ENCODE measurements around the gene PRAMEF13.
"Not testable (repeated sequence)": the region's sequence is repeated elsewhere in the genome, so short reads cannot be mapped to it uniquely, and the experiment has no call there.

Gene PRAMEF13

DNA sequence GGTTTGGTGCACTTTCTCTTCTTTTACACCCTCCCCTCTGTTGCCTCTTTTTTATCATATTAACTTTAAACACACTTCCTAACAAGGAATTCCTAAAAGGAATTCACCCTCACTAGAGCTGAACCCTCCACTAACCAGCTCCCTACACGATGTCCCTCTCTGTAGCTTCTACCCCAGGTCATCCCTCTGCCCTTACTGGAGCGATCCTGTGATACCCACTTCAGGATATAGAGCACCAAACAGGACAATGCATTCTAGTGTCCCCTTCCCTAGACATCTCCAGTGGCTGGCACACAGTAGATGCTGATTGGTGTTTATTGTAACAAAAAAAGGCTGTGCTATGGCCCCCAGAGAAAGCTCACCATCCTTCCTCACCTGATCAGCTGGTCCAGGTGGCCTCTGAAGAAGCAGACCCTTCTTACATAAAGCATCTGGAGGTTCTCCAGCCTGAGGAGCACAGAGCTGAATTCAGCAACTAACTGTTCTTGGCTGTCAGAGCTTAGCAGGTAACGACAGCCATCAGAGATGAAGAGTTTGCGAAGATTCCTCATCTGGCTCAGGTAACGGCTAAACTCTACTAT, 23.4 kb upstream of the PRAMEF13 start:
- no peak overlapping the region for H3K4me3 ChIP-seq (ENCODE audit: low read length)
- DNase-seq (ENCODE audit: low read depth): no peak
- no peak for TF ChIP-seq CTCF (conservative IDR thresholded peaks at IDR 0.05; ENCODE audit: low read length)

DNA sequence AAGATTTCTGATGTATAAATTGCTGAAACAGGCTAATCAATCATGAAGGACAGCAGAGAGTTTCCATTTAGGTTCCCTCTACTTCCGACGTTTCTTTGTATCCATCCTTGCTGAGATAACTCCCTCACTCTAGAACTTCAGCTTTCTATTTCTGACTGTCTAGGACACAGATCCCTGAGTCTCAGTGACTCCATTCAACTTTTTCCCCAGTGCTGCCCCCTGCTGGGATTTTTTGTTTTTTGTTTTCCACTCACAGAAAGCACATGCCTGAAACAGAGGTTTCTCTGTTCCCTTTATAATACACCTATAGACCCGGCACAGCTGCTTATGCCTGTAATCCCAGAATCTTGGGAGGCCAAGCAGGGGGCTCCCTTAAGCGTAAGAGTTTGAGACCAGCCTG, 21.6 kb upstream of the PRAMEF13 start:
- DNase-seq (ENCODE audit: low read depth): not testable (repeated sequence)

DNA sequence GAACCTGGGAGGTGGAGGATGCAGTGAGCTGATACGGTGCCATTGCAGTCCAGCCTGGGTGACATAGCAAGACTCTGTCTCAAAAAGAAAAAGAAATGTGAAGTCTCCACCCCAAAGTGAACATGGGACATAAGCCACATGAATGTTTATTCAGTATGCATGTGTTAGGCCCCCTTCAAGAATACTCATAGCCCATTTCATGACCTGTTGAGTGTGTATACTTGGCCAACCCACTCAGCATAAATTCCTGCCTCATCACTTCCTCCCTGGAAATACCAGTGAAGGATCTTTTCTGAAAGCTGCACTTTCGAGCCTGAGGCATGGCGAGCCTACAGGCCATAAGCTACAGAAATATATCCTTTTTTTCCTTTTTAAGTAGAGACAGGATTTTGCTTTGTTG, 18.0 kb upstream of the PRAMEF13 start:
- DNase-seq (ENCODE audit: low read depth); H3K4me3 ChIP-seq (ENCODE audit: low read length): not testable (repeated sequence)

More for the DNA sequence above, 21.6 kb upstream of the PRAMEF13 start:
- not testable (repeated sequence) for H3K4me3 ChIP-seq (ENCODE audit: low read length)

DNA sequence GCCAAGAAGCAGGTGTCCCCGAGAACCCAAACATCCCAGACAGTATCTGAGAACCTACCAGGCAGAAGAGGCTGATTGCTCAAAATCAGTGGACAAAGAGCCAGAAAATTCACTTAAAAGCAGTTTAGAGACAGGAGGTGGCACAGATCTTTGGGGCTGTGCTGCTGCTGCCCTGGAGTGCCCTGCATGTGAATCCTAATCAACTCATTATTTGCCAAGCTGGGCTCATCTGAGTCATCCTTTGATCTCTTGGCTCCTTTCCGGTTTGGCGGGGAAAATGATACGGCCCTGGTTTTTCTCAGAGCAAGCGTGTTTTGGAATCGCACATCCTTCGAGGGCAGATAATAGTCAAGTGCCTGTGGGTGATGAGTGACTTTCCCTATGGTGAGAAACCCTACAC, 15.4 kb upstream of the PRAMEF13 start:
- H3K4me3 ChIP-seq (ENCODE audit: low read length); DNase-seq (ENCODE audit: low read depth): not testable (repeated sequence)

GRCh38 chr1:13208712-13209111, 7.5 kb upstream of the PRAMEF13 start:
- DNase-seq (ENCODE audit: low read depth); H3K4me3 ChIP-seq (ENCODE audit: low read length): not testable (repeated sequence)

DNA sequence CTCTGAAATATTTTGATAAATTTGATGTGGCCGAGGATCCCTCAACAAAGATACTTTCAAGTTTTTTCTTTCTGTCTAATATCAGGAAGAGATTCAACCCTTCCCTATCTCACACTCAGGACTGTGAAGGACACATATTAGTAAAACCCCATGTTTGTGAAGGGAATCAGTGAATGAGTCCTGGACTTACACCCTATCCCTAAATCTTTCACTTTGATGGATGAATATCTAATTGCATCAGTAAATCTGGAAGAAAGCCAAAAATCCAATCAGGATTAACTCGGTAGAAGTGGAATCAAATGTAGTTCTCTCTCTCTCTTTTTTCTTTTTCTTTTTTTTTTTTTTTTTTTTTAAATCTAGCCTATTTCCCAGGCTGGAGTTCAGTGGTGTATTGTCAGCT, 29.7 kb downstream of the PRAMEF13 start, which contains the start of gene PRAMEF9:
Gene PRAMEF9 (plus strand): TSS at position 301 of the 400 bp plus-strand sequence. CDS start 3,433 bp downstream, outside the sequence.
- not testable (repeated sequence) for DNase-seq (ENCODE audit: low read depth); H3K4me3 ChIP-seq (ENCODE audit: low read length)

- DNase-seq (ENCODE audit: low read depth); H3K4me3 ChIP-seq (ENCODE audit: low read length): not testable (repeated sequence)
These were observed 35.7 kb downstream of the PRAMEF13 start, which contains the start of gene HNRNPCL4 for GRCh38 chr1:13165531-13165930. Gene HNRNPCL4, minus strand, starts transcription at chr1:13165631. Its CDS starts 164 bp downstream, at chr1:13165467.

- not testable (repeated sequence) for DNase-seq (ENCODE audit: low read depth); H3K4me3 ChIP-seq (ENCODE audit: low read length)
These were observed 45.3 kb downstream of the PRAMEF13 start, which contains the start of gene PRAMEF26 for GRCh38 chr1:13155909-13156308. Gene PRAMEF26, minus strand, starts transcription at chr1:13156009. Its CDS starts 2,914 bp downstream, at chr1:13153095.

All from AG10803 (cell line).